ENCODE results near the gene CITED2. TPM values are rescaled to one million over a fixed set of nuclear protein-coding genes. Genes with fewer than 3 reads are reported as not detected.
A peak's percentile ranks its signal among the peaks of the same experiment; 100 is the strongest.

The CITED2 gene
- total and polyA plus RNA-seq, 2 experiments from 2014 or later: 644 to 1,192 TPM

DNA sequence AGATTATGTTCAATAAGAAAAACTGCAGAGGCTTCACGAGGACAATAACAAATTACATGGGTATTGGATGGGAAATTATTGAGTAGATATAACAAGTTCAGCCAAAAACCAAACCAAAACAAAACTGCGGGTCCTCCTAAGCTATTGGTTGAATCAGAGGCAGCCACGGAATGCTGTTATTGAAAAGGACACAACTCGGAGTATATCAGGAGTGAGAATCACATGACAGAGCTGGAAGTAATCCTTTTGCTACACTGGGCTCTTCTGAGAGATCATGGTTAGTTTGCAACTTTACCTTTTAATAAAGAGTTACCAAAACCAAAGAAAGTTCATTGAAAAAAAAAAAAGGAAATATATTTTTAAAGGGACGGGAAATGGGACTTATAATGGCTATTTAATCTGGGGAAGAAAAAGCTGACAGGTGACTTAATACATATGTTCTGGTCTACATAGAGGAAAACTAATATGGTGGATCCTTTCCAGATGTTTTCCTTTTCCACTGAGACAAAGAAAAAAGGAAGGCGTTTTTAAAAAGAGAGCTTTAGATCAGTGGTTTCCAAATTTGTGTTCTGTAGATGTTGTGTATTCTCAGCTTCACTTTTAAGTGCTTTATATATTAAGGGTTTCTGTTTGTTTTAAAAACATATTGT, 6.9 kb upstream of the CITED2 start:
- Histone ChIP-seq H3F3A (ENCODE audit: insufficient read depth) (peaks cover 12% of the 10 kb centered on the region), H3K9ac (no peak overlapping the region), H3K36me3 (ENCODE audit: low read depth) (no peaks in the 10 kb centered on the region), H3K4me1 (ENCODE audit: insufficient read depth) (peaks cover 43% of the 10 kb centered on the region), H3K27me3 (replicated peaks; ENCODE audit: insufficient read depth) (no peaks in the 10 kb centered on the region), H3K4me2 (ENCODE audit: unreplicated experiment) (no peak overlapping the region), H4K20me1 (ENCODE audit: insufficient read depth) (no peaks in the 10 kb centered on the region), H3K4me3 (no peak overlapping the region), H3K9me3 (ENCODE audit: low read depth) (no peaks in the 10 kb centered on the region), H3K79me2 (ENCODE audit: insufficient read depth) (peaks cover 6% of the 10 kb centered on the region; the same call in 1 of the 2 replicates), H2AFZ (peak overlapping the region; percentile 55), H3K9me2 (ENCODE audit: insufficient read depth) (no peaks in the 10 kb centered on the region), H3K27ac (no peak overlapping the region)
- 43 to 52% methylated on average over 6 of the region's 6 CpGs for WGBS, 2 experiments (ENCODE audit: low coverage in 1 of 2, low lambda C conversion rate in 2 of 2, missing lambda C conversion rate in 2 of 2)
- no peak for DNase-seq
- in situ Hi-C loops (cut with MboI): loop anchor here (25.0 kb wide), 1 partner anchor 381 kb away; no protein-coding TSS in a partner anchor
- TF ChIP-seq EZH2phosphoT487 (IDR thresholded peaks at IDR 0.05; ENCODE audit: insufficient read depth, low read depth) (no peak), EZH2 (IDR thresholded peaks at IDR 0.05; ENCODE audit: insufficient read depth, poor library complexity, severe bottlenecking) (no peak)

DNA sequence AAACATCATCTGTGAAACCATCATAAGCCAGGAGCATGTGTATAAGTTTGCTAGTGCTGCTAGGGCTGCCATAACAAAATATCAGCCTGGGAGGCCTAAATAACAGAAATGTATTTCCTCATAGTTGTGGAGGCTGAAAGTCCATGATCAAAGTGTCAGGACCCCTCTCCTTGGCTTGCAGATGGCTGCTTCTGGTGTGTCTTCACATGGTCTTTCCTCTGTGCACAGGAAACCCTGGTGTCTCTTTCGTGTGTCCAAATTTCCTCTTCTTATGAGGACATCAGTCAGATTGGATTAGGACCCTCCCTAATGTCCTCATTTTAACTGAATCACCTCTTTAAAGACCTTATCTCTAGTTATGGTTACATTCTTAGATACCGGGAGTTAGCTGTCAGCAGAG, 6.2 kb upstream of the CITED2 start:
- Histone ChIP-seq H3K36me3 (ENCODE audit: low read depth) (no peaks in the 10 kb centered on the region), H3K9me2 (ENCODE audit: insufficient read depth) (no peaks in the 10 kb centered on the region), H2AFZ (0 out of 2 replicates have a peak overlapping the region, but pooled peaks have one; percentile 55), H3K27ac (no peak overlapping the region), H3K4me2 (ENCODE audit: unreplicated experiment) (no peak overlapping the region), H3K9ac (no peak overlapping the region), H3K4me3 (no peak overlapping the region), H3F3A (ENCODE audit: insufficient read depth) (peaks cover 19% of the 10 kb centered on the region), H3K9me3 (ENCODE audit: low read depth) (no peaks in the 10 kb centered on the region), H3K27me3 (replicated peaks; ENCODE audit: insufficient read depth) (no peaks in the 10 kb centered on the region), H3K79me2 (ENCODE audit: insufficient read depth) (peaks cover 13% of the 10 kb centered on the region; the same call in 1 of the 2 replicates), H3K4me1 (ENCODE audit: insufficient read depth) (peaks cover 45% of the 10 kb centered on the region), H4K20me1 (ENCODE audit: insufficient read depth) (no peaks in the 10 kb centered on the region)
- WGBS, 2 experiments (ENCODE audit: low coverage in 1 of 2, low lambda C conversion rate in 2 of 2, missing lambda C conversion rate in 2 of 2): 81 to 88% methylated on average over 2 of the region's 2 CpGs
- TF ChIP-seq EZH2phosphoT487 (IDR thresholded peaks at IDR 0.05; ENCODE audit: insufficient read depth, low read depth) (no peak), EZH2 (IDR thresholded peaks at IDR 0.05; ENCODE audit: insufficient read depth, poor library complexity, severe bottlenecking) (no peak)
- no peak for DNase-seq
- in situ Hi-C loops (cut with MboI): loop anchor here (25.0 kb wide), 1 partner anchor 382 kb away; no protein-coding TSS in a partner anchor

DNA sequence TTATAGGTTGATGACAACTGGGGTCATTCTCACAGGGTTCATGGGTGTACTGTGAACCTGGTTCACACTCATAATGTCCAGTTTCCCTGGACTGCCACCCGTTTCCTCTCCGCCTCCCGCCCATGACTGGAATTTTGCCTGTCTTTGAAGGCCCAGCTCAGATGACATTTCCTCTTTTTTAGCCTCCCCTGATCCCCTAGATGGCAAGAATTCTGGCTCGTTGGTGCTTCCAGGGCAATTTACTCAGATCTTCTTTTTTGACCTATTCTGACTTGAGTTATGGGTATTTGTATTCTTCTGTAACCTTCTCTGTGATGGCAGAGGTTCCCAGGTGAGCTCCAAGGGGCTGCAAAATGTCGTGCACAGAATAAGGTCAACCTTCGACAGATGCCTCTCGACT, 5.7 kb upstream of the CITED2 start:
- Histone ChIP-seq H3K9me2 (ENCODE audit: insufficient read depth) (no peaks in the 10 kb centered on the region), H3K27me3 (replicated peaks; ENCODE audit: insufficient read depth) (no peaks in the 10 kb centered on the region), H3K4me3 (no peak overlapping the region), H2AFZ (no peak overlapping the region), H3K79me2 (ENCODE audit: insufficient read depth) (peaks cover 14% of the 10 kb centered on the region; the same call in 1 of the 2 replicates), H3K36me3 (ENCODE audit: low read depth) (no peaks in the 10 kb centered on the region), H3K9ac (no peak overlapping the region), H3K27ac (no peak overlapping the region), H3K4me1 (ENCODE audit: insufficient read depth) (peaks cover 45% of the 10 kb centered on the region), H3K9me3 (ENCODE audit: low read depth) (no peaks in the 10 kb centered on the region), H4K20me1 (ENCODE audit: insufficient read depth) (no peaks in the 10 kb centered on the region), H3F3A (ENCODE audit: insufficient read depth) (peaks cover 21% of the 10 kb centered on the region), H3K4me2 (ENCODE audit: unreplicated experiment) (no peak overlapping the region)
- no peak for DNase-seq
- in situ Hi-C loops (cut with MboI): loop anchor here (25.0 kb wide), 1 partner anchor 382 kb away; no protein-coding TSS in a partner anchor
- WGBS, 2 experiments (ENCODE audit: low coverage in 1 of 2, low lambda C conversion rate in 2 of 2, missing lambda C conversion rate in 2 of 2): 94 to 97% methylated on average over 7 of the region's 7 CpGs
- no peak for TF ChIP-seq EZH2 (IDR thresholded peaks at IDR 0.05; ENCODE audit: insufficient read depth, poor library complexity, severe bottlenecking)
- no peak for TF ChIP-seq EZH2phosphoT487 (IDR thresholded peaks at IDR 0.05; ENCODE audit: insufficient read depth, low read depth)

DNA sequence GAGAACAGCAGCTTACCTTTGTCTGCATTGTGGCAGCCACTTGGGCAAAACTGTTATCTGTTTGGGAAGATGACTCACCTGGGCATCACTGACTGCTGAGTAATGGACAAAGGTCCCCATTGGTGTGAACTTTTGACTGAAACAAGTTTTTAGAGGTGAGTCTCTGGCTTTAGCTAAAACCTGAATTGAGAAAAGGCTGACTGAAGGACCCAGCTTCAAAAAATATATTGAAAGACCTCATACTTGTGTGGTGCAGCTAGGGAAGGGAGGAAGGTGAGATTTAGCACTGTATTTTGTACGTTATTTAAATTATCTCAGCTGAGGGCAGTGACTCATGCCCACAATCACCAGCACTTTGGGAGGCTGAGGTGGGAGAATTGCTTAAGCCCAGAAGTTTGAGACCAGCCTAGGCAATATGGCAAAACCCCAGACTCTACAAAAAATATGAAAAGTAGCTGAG, 4.5 kb upstream of the CITED2 start:
- no peaks in the 10 kb centered on the region for H3K9me3 ChIP-seq (ENCODE audit: low read depth)
- H3F3A ChIP-seq (ENCODE audit: insufficient read depth): peaks cover 21% of the 10 kb centered on the region
- H3K4me2 ChIP-seq (ENCODE audit: unreplicated experiment): peak overlapping the region; percentile 25
- H4K20me1 ChIP-seq (ENCODE audit: insufficient read depth): no peaks in the 10 kb centered on the region
- H3K9me2 ChIP-seq (ENCODE audit: insufficient read depth): no peaks in the 10 kb centered on the region
- H3K36me3 ChIP-seq (ENCODE audit: low read depth): no peaks in the 10 kb centered on the region
- peaks cover 19% of the 10 kb centered on the region for H3K79me2 ChIP-seq (ENCODE audit: insufficient read depth)
- H3K27me3 ChIP-seq (replicated peaks; ENCODE audit: insufficient read depth): no peaks in the 10 kb centered on the region
- peak; percentile 60 for DNase-seq
- no peak overlapping the region for H3K4me3 ChIP-seq
- TF ChIP-seq EZH2 (IDR thresholded peaks at IDR 0.05; ENCODE audit: insufficient read depth, poor library complexity, severe bottlenecking) (no peak), EZH2phosphoT487 (IDR thresholded peaks at IDR 0.05; ENCODE audit: insufficient read depth, low read depth) (no peak)
- WGBS, 2 experiments (ENCODE audit: low coverage in 1 of 2, low lambda C conversion rate in 2 of 2, missing lambda C conversion rate in 2 of 2): 23 to 24% methylated on average over 1 of the region's 1 CpG
- no peak overlapping the region for H3K9ac ChIP-seq
- peaks cover 37% of the 10 kb centered on the region for H3K4me1 ChIP-seq (ENCODE audit: insufficient read depth)
- no peak overlapping the region for H2AFZ ChIP-seq
- in situ Hi-C loops (cut with MboI): loop anchor here (10.0 to 25.0 kb wide), 3 partner anchors 216 to 676 kb away; no protein-coding TSS in a partner anchor
- peak overlapping the region; percentile 23; the same call in 1 of the 2 replicates for H3K27ac ChIP-seq
